ENCODE data around the gene CHD1. TPM values are rescaled to one million over a fixed set of nuclear protein-coding genes. Genes with fewer than 3 reads are reported as not detected.

Gene CHD1
- total RNA-seq: 10 to 100 TPM; 39.8 to 70.6 (median 54.1) TPM

DNA sequence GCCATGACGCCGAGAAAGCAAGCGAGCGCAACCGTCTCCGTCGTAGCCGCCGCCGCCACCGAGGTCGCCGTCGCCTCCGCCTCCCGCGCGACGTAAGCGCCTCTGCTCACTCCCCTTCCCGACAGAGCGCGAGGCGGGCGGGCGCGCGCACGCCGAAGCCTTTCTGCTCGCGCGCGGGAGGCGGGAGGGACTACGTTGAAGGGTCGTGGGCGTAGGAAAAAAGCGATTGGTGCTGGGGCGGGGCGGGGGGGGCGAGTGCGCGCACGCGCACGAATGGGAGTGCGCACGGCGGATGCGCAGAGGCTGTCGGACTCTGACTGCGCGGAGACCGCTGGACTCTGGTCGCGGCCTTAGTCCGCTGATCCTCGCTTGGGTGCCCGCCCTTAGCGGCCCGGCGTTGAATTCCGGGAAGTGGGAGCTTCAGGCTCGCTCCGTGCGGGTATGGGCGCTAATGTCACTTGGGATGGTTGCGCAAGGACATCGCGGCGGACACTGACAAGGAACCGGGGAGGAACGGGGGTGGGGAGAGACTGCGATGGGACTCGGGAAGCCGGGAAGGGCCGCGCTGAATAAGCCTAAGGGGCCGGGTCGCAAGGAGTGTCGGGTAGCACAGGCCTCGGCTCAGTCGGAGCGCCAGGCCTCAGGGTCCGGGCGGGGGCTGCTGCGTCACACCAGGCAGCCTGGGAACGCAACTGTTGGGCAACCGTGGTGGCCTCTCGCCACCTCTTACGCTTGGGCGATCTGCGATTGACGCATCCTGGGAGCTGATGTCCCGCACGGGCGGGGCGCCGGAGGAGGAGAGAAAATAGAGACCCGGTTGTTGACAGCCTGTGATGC, at the start of gene CHD1:
Gene CHD1 (minus strand): TSS at position 135 of the 837 bp plus-strand sequence. CDS start 2,621 bp downstream, outside the sequence.
- peaks cover 47% of the 10 kb centered on the region for H3K4me1 ChIP-seq
- no peaks in the 10 kb centered on the region for H3K27me3 ChIP-seq
- peak within 1 kb of the TSS; percentile 77 for H3K4me3 ChIP-seq
- H3K9me3 ChIP-seq: no peaks in the 10 kb centered on the region
- H3K27ac ChIP-seq: peak within 1 kb of the TSS; percentile 98
- 2% methylated on average over 35 of the region's 101 CpGs for WGBS
- peak; percentile 94 to 99 for DNase-seq (ENCODE audit: low spot score in 2 of 2)
- TF ChIP-seq EP300 (IDR thresholded peaks at IDR 0.05) (peak; percentile 88), POLR2AphosphoS5 (IDR thresholded peaks at IDR 0.05) (peak; percentile 70 to 98 (median 82)), POLR2A (IDR thresholded peaks at IDR 0.05) (peak; percentile 86 to 91)
- TF ChIP-seq, protein P1, sequence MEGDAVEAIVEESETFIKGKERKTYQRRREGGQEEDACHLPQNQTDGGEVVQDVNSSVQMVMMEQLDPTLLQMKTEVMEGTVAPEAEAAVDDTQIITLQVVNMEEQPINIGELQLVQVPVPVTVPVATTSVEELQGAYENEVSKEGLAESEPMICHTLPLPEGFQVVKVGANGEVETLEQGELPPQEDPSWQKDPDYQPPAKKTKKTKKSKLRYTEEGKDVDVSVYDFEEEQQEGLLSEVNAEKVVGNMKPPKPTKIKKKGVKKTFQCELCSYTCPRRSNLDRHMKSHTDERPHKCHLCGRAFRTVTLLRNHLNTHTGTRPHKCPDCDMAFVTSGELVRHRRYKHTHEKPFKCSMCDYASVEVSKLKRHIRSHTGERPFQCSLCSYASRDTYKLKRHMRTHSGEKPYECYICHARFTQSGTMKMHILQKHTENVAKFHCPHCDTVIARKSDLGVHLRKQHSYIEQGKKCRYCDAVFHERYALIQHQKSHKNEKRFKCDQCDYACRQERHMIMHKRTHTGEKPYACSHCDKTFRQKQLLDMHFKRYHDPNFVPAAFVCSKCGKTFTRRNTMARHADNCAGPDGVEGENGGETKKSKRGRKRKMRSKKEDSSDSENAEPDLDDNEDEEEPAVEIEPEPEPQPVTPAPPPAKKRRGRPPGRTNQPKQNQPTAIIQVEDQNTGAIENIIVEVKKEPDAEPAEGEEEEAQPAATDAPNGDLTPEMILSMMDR (IDR thresholded peaks at IDR 0.05): no peak
- peaks cover 8% of the 10 kb centered on the region for H3K36me3 ChIP-seq

DNA sequence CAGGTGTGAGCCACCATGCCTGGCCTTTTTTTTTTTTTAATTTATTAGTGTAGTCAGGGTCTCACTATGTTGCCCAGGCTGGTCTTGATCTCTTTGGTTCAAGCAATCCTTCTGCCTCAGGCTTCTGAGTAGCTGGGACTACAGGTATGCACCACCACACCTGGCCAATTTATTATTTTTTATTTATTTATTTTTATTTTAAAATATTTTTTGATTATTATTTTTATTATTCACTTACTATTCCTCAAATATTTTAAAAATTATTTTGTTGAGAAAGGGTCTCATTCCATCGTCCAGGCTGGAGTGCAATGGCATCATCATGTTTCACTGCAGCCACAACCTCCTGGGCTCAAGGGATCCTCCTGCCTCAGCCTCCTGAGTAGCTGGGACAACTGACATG, 49.7 kb upstream of the CHD1 start:
- no peak for DNase-seq (ENCODE audit: low spot score in 2 of 2)
- Histone ChIP-seq H3K4me1 (no peaks in the 10 kb centered on the region), H3K27me3 (no peaks in the 10 kb centered on the region), H3K4me3 (no peak overlapping the region), H3K9me3 (no peaks in the 10 kb centered on the region), H3K27ac (no peak overlapping the region), H3K36me3 (no peaks in the 10 kb centered on the region)
- TF ChIP-seq POLR2A (IDR thresholded peaks at IDR 0.05) (no peak), EP300 (IDR thresholded peaks at IDR 0.05) (no peak), POLR2AphosphoS5 (IDR thresholded peaks at IDR 0.05) (no peak)
- TF ChIP-seq, protein P1 (IDR thresholded peaks at IDR 0.05): no peak
- 100% methylated on average over 1 of the region's 1 CpG for WGBS

DNA sequence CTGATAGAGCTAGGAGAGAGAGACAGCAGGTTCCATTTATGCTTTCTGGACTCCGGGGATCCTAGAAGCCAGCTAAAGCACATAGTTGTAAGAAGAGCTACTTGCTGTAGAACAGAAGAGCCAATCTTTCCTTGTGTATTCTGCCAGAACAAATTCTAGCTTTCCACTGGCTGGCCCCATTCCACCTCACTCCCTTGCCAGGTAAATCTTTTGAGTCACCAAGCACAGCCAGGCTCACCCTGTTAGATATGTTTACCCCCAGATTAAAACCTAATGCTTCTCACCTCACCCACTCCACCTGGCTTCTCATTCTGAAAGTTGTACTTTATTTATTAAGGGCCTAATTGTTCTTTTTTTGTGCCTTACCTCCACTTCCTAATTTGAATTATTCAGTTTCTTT, 48.9 kb upstream of the CHD1 start:
- Histone ChIP-seq H3K9me3 (no peaks in the 10 kb centered on the region), H3K36me3 (no peaks in the 10 kb centered on the region), H3K4me3 (no peak overlapping the region), H3K27me3 (no peaks in the 10 kb centered on the region), H3K4me1 (no peaks in the 10 kb centered on the region), H3K27ac (no peak overlapping the region)
- TF ChIP-seq EP300 (IDR thresholded peaks at IDR 0.05) (no peak), POLR2A (IDR thresholded peaks at IDR 0.05) (no peak), POLR2AphosphoS5 (IDR thresholded peaks at IDR 0.05) (no peak)
- TF ChIP-seq, protein P1 (IDR thresholded peaks at IDR 0.05): no peak
- WGBS: 31% methylated on average over 1 of the region's 1 CpG
- no peak for DNase-seq (ENCODE audit: low spot score in 2 of 2)

DNA sequence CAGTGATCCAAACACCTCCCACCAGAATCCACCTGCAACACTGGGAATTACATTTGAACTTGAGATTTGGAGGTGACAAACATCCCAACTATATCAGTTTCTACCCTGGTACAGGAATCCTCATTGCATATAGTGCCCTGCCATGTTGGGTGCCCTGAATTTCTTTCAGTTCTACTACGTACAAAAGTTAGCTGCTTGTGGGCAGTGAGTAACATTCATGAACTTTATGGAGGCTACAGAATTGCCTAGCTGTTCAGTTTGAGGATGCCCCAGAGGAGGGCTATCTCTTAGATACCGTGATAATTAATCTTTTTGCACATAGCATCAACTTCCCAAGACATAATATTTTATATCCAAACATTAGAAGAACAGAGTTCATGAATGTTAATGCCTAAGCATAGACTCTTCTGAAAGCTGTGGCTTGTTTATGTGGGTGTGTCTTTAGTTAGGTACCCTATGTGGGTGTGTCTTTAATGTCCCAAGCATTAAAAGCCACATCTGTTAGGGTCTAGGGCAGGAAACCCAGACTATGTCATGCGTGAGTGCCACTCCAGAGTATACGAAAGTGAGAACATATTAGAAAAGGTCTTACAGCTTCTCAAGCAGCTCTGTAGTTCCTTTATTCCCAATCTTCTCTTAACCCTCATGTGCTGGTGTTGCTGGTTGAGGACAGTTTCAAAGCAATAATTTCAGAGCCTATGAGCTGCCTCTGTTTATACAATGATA, 47.0 kb upstream of the CHD1 start:
- Histone ChIP-seq H3K4me3 (no peak overlapping the region), H3K36me3 (no peaks in the 10 kb centered on the region), H3K4me1 (no peaks in the 10 kb centered on the region), H3K27me3 (no peaks in the 10 kb centered on the region), H3K9me3 (no peaks in the 10 kb centered on the region), H3K27ac (no peak overlapping the region)
- no peak for DNase-seq (ENCODE audit: low spot score in 2 of 2)
- 75% methylated on average over 4 of the region's 4 CpGs for WGBS
- TF ChIP-seq POLR2A (IDR thresholded peaks at IDR 0.05) (no peak), POLR2AphosphoS5 (IDR thresholded peaks at IDR 0.05) (no peak), EP300 (IDR thresholded peaks at IDR 0.05) (no peak)
- TF ChIP-seq, protein P1 (IDR thresholded peaks at IDR 0.05): no peak

DNA sequence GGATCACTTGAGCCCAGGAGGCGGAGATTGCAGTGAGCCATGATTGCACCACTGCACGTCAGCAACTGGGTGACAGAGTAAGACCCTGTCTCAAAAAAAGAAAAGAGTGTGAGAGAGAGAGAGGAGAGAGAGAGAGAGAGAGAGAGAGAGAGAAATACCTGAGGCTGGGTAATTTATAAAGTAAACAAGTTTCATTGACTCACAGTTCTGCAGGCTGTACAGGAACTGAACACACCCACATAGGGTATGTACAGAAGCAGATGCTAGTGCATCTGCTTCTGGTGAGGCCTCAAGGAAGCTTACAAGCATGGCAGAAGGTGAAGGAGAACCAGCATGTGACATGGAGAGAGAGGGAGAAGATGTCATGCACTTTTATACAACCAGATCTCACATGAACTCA, 46.4 kb upstream of the CHD1 start:
- no peaks in the 10 kb centered on the region for H3K9me3 ChIP-seq
- H3K4me3 ChIP-seq: no peak overlapping the region
- DNase-seq (ENCODE audit: low spot score in 2 of 2): no peak
- H3K36me3 ChIP-seq: no peaks in the 10 kb centered on the region
- H3K4me1 ChIP-seq: no peaks in the 10 kb centered on the region
- H3K27ac ChIP-seq: no peak overlapping the region
- no peaks in the 10 kb centered on the region for H3K27me3 ChIP-seq
- TF ChIP-seq, protein P1 (IDR thresholded peaks at IDR 0.05): no peak
- TF ChIP-seq POLR2AphosphoS5 (IDR thresholded peaks at IDR 0.05) (no peak), EP300 (IDR thresholded peaks at IDR 0.05) (no peak), POLR2A (IDR thresholded peaks at IDR 0.05) (no peak)
- WGBS: 94% methylated on average over 2 of the region's 2 CpGs
